Cardiac muscle cell (in vitro differentiated cells and primary cell): ENCODE results near the gene EFHD1. TPM values are rescaled to one million over a fixed set of nuclear protein-coding genes. Genes with fewer than 3 reads are reported as not detected.

ENCODE experiments used
- DNase-seq, 2 donors: peaks; one replicate each; pipeline versions ENCODE4 v3.0.0 to v3.0.0-alpha.2; 2010 to 2017; ENCODE audit warnings: low read depth in 1 of 2, low spot score in 1 of 2
- H3K27ac ChIP-seq: fragments of 200-600 bp; sonication (generic); 2 replicates; pipeline ENCODE4 v1.5.1; 2016
- H3K27me3 ChIP-seq: fragments of 200-600 bp; sonication (generic); 2 replicates; pipeline ENCODE4 v1.6.0; 2016; ENCODE audit warnings: control low read depth
- H3K36me3 ChIP-seq: fragments of 200-600 bp; sonication (generic); 2 replicates; pipeline ENCODE4 v1.5.1; 2016; ENCODE audit warnings: control low read depth
- H3K4me1 ChIP-seq: fragments of 200-600 bp; sonication (generic); 2 replicates; pipeline ENCODE4 v1.8.1; 2017; ENCODE audit warnings: low read depth, mild to moderate bottlenecking, mixed run types
- H3K4me3 ChIP-seq: fragments of 200-600 bp; sonication (generic); 2 replicates; pipeline ENCODE4 v1.5.1; 2016; ENCODE audit warnings: mild to moderate bottlenecking
- H3K9me3 ChIP-seq: fragments of 200-600 bp; sonication (generic); 2 replicates; pipeline ENCODE4 v1.5.1; 2017; ENCODE audit warnings: low read depth, mild to moderate bottlenecking, control low read depth
- CTCF ChIP-seq: IDR thresholded peaks from 2 replicates; pipeline ENCODE4 v1.5.1; 2012; ENCODE audit warnings: low read depth, mild to moderate bottlenecking, low read length
- polyA plus RNA-seq: library from polyadenylated mRNA; unstranded; fragments of >200 nt; fragmentation: Nextera tagmentation; extraction: Ambion mirVana; gene quantifications from 2 replicates; pipeline ENCODE4 v1.2.1, GENCODE V29; 2016
- total RNA-seq: library from RNA; depleted of rRNA; stranded (reverse); fragments of >200 nt; gene quantifications from 2 replicates; pipeline ENCODE4 v1.2.3, GENCODE V29; 2016

The EFHD1 gene
- total and polyA plus RNA-seq, 2 experiments from 2014 or later, result 8.0 to 12.4 TPM

- DNase-seq, result no peak
- no peaks in the 10 kb centered on the region for H3K27me3 ChIP-seq
These were observed 32.8 kb downstream of the EFHD1 start for GRCh38 chr2:232666051-232666805.

GRCh38 chr2:232667989-232668583 lies 34.7 kb downstream of the EFHD1 start:
- TF ChIP-seq CTCF, result no peak
- no peaks in the 10 kb centered on the region for H3K36me3 ChIP-seq
- no peaks in the 10 kb centered on the region for H3K27me3 ChIP-seq
- H3K27ac ChIP-seq, result no peak overlapping the region
- H3K9me3 ChIP-seq, result no peaks in the 10 kb centered on the region
- no peak overlapping the region for H3K4me3 ChIP-seq
- H3K4me1 ChIP-seq, result no peaks in the 10 kb centered on the region
- no peak for DNase-seq

More at GRCh38 chr2:232666051-232666805, 32.8 kb downstream of the EFHD1 start:
- Histone ChIP-seq H3K4me3 (no peak overlapping the region), H3K36me3 (no peaks in the 10 kb centered on the region), H3K4me1 (no peaks in the 10 kb centered on the region), H3K9me3 (no peaks in the 10 kb centered on the region), H3K27ac (no peak overlapping the region)
- no peak for TF ChIP-seq CTCF

- peak; percentile 62 for TF ChIP-seq CTCF
- Histone ChIP-seq H3K4me3 (no peak overlapping the region), H3K27me3 (no peaks in the 10 kb centered on the region), H3K4me1 (no peaks in the 10 kb centered on the region), H3K27ac (no peak overlapping the region), H3K36me3 (no peaks in the 10 kb centered on the region), H3K9me3 (no peaks in the 10 kb centered on the region)
- DNase-seq, result peak; percentile 39 to 55
These were observed 35.5 kb downstream of the EFHD1 start for GRCh38 chr2:232668805-232669444.

- no peaks in the 10 kb centered on the region for H3K9me3 ChIP-seq
- H3K4me1 ChIP-seq, result no peaks in the 10 kb centered on the region
- TF ChIP-seq CTCF, result no peak
- no peak overlapping the region for H3K4me3 ChIP-seq
- no peak for DNase-seq
- no peaks in the 10 kb centered on the region for H3K36me3 ChIP-seq
- no peak overlapping the region for H3K27ac ChIP-seq
- no peaks in the 10 kb centered on the region for H3K27me3 ChIP-seq
These were observed 39.2 kb downstream of the EFHD1 start for GRCh38 chr2:232672588-232672987.

GRCh38 chr2:232674491-232674890 lies 41.1 kb downstream of the EFHD1 start:
- H3K27ac ChIP-seq, result no peak overlapping the region
- no peak for TF ChIP-seq CTCF
- no peaks in the 10 kb centered on the region for H3K9me3 ChIP-seq
- H3K4me3 ChIP-seq, result no peak overlapping the region
- H3K27me3 ChIP-seq, result no peaks in the 10 kb centered on the region
- no peaks in the 10 kb centered on the region for H3K4me1 ChIP-seq
- DNase-seq, result no peak
- H3K36me3 ChIP-seq, result no peaks in the 10 kb centered on the region
